H1 (cell line): ENCODE measurements around the gene HES2. TPM values are rescaled to one million over a fixed set of nuclear protein-coding genes. Genes with fewer than 3 reads are reported as not detected.

Experiments used
- ATF2 ChIP-seq: IDR thresholded peaks from 2 replicates; pipeline ENCODE4 v1.6.1; 2012; ENCODE audit warnings: low read length, inconsistent platforms
- BACH1 ChIP-seq: IDR thresholded peaks from 2 replicates; pipeline ENCODE4 v1.6.1; 2012; ENCODE audit warnings: low read length, improper control_type of control experiment
- CHD1 ChIP-seq: IDR thresholded peaks from 2 replicates; pipeline ENCODE4 v1.6.1; 2012; ENCODE audit warnings: low read depth, low read length, improper control_type of control experiment
- E2F6 ChIP-seq: IDR thresholded peaks from 2 replicates; pipeline ENCODE4 v1.6.1; 2012; ENCODE audit warnings: inconsistent platforms
- GABPA ChIP-seq: IDR thresholded peaks from 2 replicates; pipeline ENCODE4 v1.6.1; 2011; ENCODE audit warnings: mild to moderate bottlenecking, low read length, moderate library complexity, borderline replicate concordance; ENCODE audit not compliant: insufficient read depth
- JUN ChIP-seq: IDR thresholded peaks from 2 replicates; pipeline ENCODE4 v1.6.1; 2011; ENCODE audit warnings: low read depth, mild to moderate bottlenecking, improper control_type of control experiment, low read length
- KDM1A ChIP-seq: fragments of 200-600, 300-600 bp; sonication (generic); IDR thresholded peaks from 2 replicates; pipeline ENCODE4 v1.7.1; 2016; ENCODE audit warnings: mild to moderate bottlenecking, low read length, borderline replicate concordance
- KDM4A ChIP-seq: IDR thresholded peaks from one replicate; pipeline ENCODE4 v1.7.1; 2012; ENCODE audit warnings: low read depth, mild to moderate bottlenecking, moderate library complexity, low read length, inconsistent platforms; ENCODE audit not compliant: severe bottlenecking
- MAX ChIP-seq: IDR thresholded peaks from 2 replicates; pipeline ENCODE4 v1.6.1; 2012; ENCODE audit warnings: inconsistent platforms
- POLR2AphosphoS5 ChIP-seq: IDR thresholded peaks from 2 replicates; pipeline ENCODE4 v1.6.1; 2011; ENCODE audit warnings: low read depth, low read length
- RAD21 ChIP-seq, 2 experiments: IDR thresholded peaks in 1 of 2; conservative IDR thresholded peaks in 1 of 2; 2 replicates each; pipeline ENCODE4 v1.6.1; 2011; ENCODE audit warnings: low read depth in 2 of 2, low read length in 2 of 2, improper control_type of control experiment in 1 of 2, inconsistent platforms in 1 of 2, mild to moderate bottlenecking in 1 of 2, moderate library complexity in 1 of 2
- RFX5 ChIP-seq: IDR thresholded peaks from 2 replicates; pipeline ENCODE4 v1.6.1; 2011; ENCODE audit warnings: low read depth, low read length, improper control_type of control experiment, borderline replicate concordance
- RXRA ChIP-seq: IDR thresholded peaks from 2 replicates; pipeline ENCODE4 v1.6.1; 2011; ENCODE audit warnings: low read depth, mild to moderate bottlenecking, low read length, moderate library complexity; ENCODE audit not compliant: insufficient read depth
- SAP30 ChIP-seq: fragments of 300-600 bp; sonication (generic); IDR thresholded peaks from 2 replicates; pipeline ENCODE4 v1.7.1; 2012; ENCODE audit warnings: low read length, moderate library complexity, mild to moderate bottlenecking, inconsistent platforms; ENCODE audit not compliant: insufficient read depth, insufficient replicate concordance
- SIRT6 ChIP-seq: IDR thresholded peaks from one replicate; pipeline ENCODE4 v1.7.1; 2012; ENCODE audit warnings: low read length, inconsistent platforms
- SUZ12 ChIP-seq: fragments of 200-600 bp; sonication (generic); IDR thresholded peaks from 2 replicates; pipeline ENCODE4 v1.6.1; 2012; ENCODE audit warnings: mild to moderate bottlenecking, inconsistent platforms, low read length, moderate library complexity, mixed read lengths
- ZNF274 ChIP-seq: IDR thresholded peaks from 2 replicates; pipeline ENCODE4 v1.7.0; 2012; ENCODE audit warnings: low read length, borderline replicate concordance; ENCODE audit errors: extremely low read depth
- polyA plus RNA-seq, 7 experiments: library from polyadenylated mRNA; depleted of rRNA in 3 of 7; stranded (reverse) in 5 of 7; unstranded in 2 of 7; fragments of >200 nt in 5 of 7; fragments of 200-250 nt in 2 of 7; gene quantifications; 1 replicate in 5 of 7; 2 replicates in 1 of 7; 4 replicates in 1 of 7; pipeline versions ENCODE4 v1.2.1 to v1.2.3, GENCODE V29; 2011 to 2013; ENCODE audit warnings: missing spikeins in 2 of 7, mixed read lengths in 2 of 7
- total RNA-seq: library from RNA; stranded (reverse); fragmentation: NEBNext Ultra II Directional; extraction: Animal tissue kit (Norgen Biotek cat#: 25700); gene quantifications from 2 replicates; pipeline ENCODE4 v1.2.1, GENCODE V29; 2021

Gene HES2
- total and polyA plus RNA-seq, 2 of the 8 experiments (the other 6 are each of a cell fraction or from before 2014, with no cell fraction given), result 0.15 to 0.53 TPM

- no peak for TF ChIP-seq SAP30
- no peak for TF ChIP-seq RXRA
- peak; percentile 51 for TF ChIP-seq KDM4A
- peak in 1 of 2 experiments; percentile 3; a peak in 1 of 4 replicates for TF ChIP-seq RAD21 (IDR thresholded peaks at IDR 0.05 in 1 of 2, conservative IDR thresholded peaks at IDR 0.05 in 1 of 2; ENCODE audit: low read depth in 2 of 2, low read length in 2 of 2)
- TF ChIP-seq CHD1, result no peak
- peak; percentile 21; the same call in 1 of the 2 replicates for TF ChIP-seq BACH1
- peak; percentile 80 for TF ChIP-seq MAX
- TF ChIP-seq E2F6, result peak; percentile 78; the same call in 1 of the 2 replicates
- TF ChIP-seq POLR2AphosphoS5, result no peak
- no peak for TF ChIP-seq ATF2
- peak; percentile 49 for TF ChIP-seq SUZ12
- no peak for TF ChIP-seq RFX5
- TF ChIP-seq GABPA, result no peak; the same call in 1 of the 2 replicates
- TF ChIP-seq KDM1A, result no peak
- TF ChIP-seq JUN, result no peak
- TF ChIP-seq SIRT6, result no peak
- TF ChIP-seq ZNF274, result no peak
Measured at GRCh38 chr1:6454856-6455751, 35.4 kb upstream of the HES2 start (continued).
